ENCODE data around the gene DDRGK1. TPM values are rescaled to one million over a fixed set of nuclear protein-coding genes. Genes with fewer than 3 reads are reported as not detected.

Gene DDRGK1
- total and polyA plus RNA-seq, 2 donors from 2014 or later: 81.8 to 92.5 TPM

DNA sequence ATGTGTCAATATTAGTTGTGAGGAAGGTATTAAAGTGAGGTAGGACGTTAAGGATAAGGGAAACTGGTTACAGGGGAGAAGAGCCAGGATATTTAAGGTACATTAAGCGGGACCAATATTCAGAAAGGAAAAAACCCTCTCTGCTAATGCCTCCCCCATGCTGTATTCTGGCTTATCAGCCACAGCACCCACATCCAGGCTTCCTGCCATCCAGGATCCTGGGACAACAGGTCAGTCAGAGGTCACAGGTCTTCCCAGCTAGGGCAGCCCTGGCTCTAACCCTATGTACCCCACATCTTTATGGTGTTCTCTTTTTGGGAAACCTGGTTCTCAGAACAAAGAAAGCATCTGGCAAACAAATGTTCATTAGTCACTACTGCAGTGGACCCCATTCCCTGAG lies 5.3 kb downstream of the DDRGK1 start:
- Histone ChIP-seq H3K27ac (ENCODE audit: low read depth in 2 of 2, low read length in 2 of 2) (no peak overlapping the region), H3K4me1 (ENCODE audit: control insufficient read depth in 2 of 3, insufficient read depth in 2 of 3, low read depth in 1 of 3, low read length in 3 of 3) (peaks cover 0 to 12% (median 0%) of the 10 kb centered on the region in 3 donors), H3K9ac (ENCODE audit: low read length in 3 of 3) (no peak overlapping the region), H3K4me3 (ENCODE audit: low read length in 3 of 3) (no peak overlapping the region), H3K9me3 (ENCODE audit: control insufficient read depth in 2 of 3, insufficient read depth in 1 of 3, low read length in 3 of 3) (no peaks in the 10 kb centered on the region), H3K27me3 (ENCODE audit: control insufficient read depth, insufficient read depth, low read length) (no peaks in the 10 kb centered on the region), H3K36me3 (ENCODE audit: control insufficient read depth in 2 of 3, insufficient read depth in 3 of 3, low read length in 3 of 3) (peaks cover 0 to 23% (median 23%) of the 10 kb centered on the region in 3 donors)
- FAIRE-seq (no peak), DNase-seq (peak in 1 of 5 donors; percentile 18)
- TF ChIP-seq, protein P1, sequence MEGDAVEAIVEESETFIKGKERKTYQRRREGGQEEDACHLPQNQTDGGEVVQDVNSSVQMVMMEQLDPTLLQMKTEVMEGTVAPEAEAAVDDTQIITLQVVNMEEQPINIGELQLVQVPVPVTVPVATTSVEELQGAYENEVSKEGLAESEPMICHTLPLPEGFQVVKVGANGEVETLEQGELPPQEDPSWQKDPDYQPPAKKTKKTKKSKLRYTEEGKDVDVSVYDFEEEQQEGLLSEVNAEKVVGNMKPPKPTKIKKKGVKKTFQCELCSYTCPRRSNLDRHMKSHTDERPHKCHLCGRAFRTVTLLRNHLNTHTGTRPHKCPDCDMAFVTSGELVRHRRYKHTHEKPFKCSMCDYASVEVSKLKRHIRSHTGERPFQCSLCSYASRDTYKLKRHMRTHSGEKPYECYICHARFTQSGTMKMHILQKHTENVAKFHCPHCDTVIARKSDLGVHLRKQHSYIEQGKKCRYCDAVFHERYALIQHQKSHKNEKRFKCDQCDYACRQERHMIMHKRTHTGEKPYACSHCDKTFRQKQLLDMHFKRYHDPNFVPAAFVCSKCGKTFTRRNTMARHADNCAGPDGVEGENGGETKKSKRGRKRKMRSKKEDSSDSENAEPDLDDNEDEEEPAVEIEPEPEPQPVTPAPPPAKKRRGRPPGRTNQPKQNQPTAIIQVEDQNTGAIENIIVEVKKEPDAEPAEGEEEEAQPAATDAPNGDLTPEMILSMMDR (IDR thresholded peaks at IDR 0.05; ENCODE audit: borderline replicate concordance, extremely low read depth, insufficient read depth): no peak
- intact Hi-C loops (cut with DNase I): no loop called here

DNA sequence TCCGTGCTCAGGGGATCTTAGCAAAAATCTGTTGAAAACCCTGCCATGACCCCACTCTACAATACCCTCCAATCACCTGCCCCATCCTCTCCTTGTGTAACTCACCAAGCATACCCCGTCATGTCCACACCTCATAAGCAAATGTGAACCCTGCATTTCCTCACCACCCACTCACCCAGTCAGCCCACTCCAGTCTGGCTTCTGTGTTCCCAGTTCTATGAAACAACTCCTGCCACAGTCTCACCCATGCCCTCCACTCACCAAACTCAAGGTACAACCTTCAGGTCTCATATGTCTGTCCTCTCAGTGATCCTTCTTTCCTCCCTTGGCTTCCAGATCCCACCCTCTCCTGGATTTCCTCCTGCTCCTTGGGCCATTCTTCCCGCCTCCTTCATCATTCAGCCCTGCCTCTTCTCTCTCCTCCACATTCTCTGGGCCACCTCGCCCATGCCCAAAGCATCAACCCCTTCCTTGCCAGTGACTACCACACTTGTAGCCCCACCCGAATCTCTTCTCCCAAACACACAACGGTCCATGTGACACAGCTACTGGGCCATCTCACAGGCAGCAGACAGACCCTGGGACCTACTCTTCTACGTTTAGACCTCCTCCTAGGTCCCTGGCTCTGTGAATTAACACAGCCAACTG lies 8.8 kb downstream of the DDRGK1 start:
- H3K4me3 ChIP-seq (ENCODE audit: low read length in 3 of 3): no peak overlapping the region
- no peak overlapping the region for H3K9ac ChIP-seq (ENCODE audit: low read length in 3 of 3)
- no peaks in the 10 kb centered on the region for H3K27me3 ChIP-seq (ENCODE audit: control insufficient read depth, insufficient read depth, low read length)
- intact Hi-C loops (cut with DNase I): no loop called here
- DNase-seq (peak in 1 of 5 donors; percentile 15), FAIRE-seq (no peak)
- TF ChIP-seq, protein P1 (IDR thresholded peaks at IDR 0.05; ENCODE audit: borderline replicate concordance, extremely low read depth, insufficient read depth): no peak
- no peak overlapping the region for H3K27ac ChIP-seq (ENCODE audit: low read depth in 2 of 2, low read length in 2 of 2)
- H3K4me1 ChIP-seq (ENCODE audit: control insufficient read depth in 2 of 3, insufficient read depth in 2 of 3, low read depth in 1 of 3, low read length in 3 of 3): no peaks in the 10 kb centered on the region
- no peaks in the 10 kb centered on the region for H3K9me3 ChIP-seq (ENCODE audit: control insufficient read depth in 2 of 3, insufficient read depth in 1 of 3, low read length in 3 of 3)
- peaks cover 2 to 40% (median 39%) of the 10 kb centered on the region in 3 donors for H3K36me3 ChIP-seq (ENCODE audit: control insufficient read depth in 2 of 3, insufficient read depth in 3 of 3, low read length in 3 of 3)

DNA sequence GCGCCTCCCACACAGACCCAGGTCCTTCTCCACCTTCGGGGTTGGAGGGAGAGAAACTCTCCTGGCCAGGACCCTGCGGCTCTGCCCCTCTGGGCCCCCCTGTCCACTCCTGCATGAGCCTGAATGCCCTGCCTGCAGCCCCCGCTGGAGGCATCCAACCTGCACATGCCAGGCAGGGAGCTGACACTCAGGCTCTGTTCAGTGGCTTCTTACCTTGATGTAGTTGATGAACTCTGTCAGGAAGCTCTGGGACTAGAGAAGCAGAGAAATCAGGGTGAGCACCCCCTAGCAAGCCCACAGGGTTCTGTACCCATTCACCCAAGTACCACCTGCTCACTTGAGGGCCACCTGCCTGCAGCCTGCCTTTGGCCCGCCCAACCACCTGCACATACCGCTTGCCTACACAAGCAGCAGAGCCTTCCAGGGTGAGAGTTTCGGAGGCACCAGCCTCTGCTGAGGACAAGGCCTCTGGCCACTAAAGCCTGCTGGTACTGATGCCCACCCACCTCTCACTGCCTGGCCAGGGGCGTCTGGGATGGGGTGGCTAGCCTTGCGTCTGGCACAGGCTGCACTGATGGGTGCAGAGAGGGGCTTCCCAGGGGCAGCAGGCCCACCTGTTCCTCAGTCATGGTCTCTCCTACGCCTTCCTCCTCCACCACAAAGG lies 9.7 kb downstream of the DDRGK1 start:
- Histone ChIP-seq H3K36me3 (ENCODE audit: control insufficient read depth in 2 of 3, insufficient read depth in 3 of 3, low read length in 3 of 3) (peaks cover 2 to 35% (median 34%) of the 10 kb centered on the region in 3 donors), H3K4me3 (ENCODE audit: low read length in 3 of 3) (no peak overlapping the region)

More for the DNA sequence above, 9.7 kb downstream of the DDRGK1 start:
- Histone ChIP-seq H3K27ac (ENCODE audit: low read depth in 2 of 2, low read length in 2 of 2) (no peak overlapping the region), H3K9ac (ENCODE audit: low read length in 3 of 3) (no peak overlapping the region), H3K27me3 (ENCODE audit: control insufficient read depth, insufficient read depth, low read length) (no peaks in the 10 kb centered on the region), H3K9me3 (ENCODE audit: control insufficient read depth in 2 of 3, insufficient read depth in 1 of 3, low read length in 3 of 3) (no peaks in the 10 kb centered on the region), H3K4me1 (ENCODE audit: control insufficient read depth in 2 of 3, insufficient read depth in 2 of 3, low read depth in 1 of 3, low read length in 3 of 3) (no peaks in the 10 kb centered on the region)
- TF ChIP-seq, protein P1 (IDR thresholded peaks at IDR 0.05; ENCODE audit: borderline replicate concordance, extremely low read depth, insufficient read depth): no peak
- intact Hi-C loops (cut with DNase I): no loop called here
- DNase-seq (peak in 1 of 5 donors; percentile 52), FAIRE-seq (no peak)

Data from kidney (tissue), 14 donors.